HepG2 (cell line): ENCODE data around the gene KHNYN. TPM values are rescaled to one million over a fixed set of nuclear protein-coding genes. Genes with fewer than 3 reads are reported as not detected.

Experiments used
- ESRRA ChIP-seq: sonication (generic); formaldehyde crosslinking; IDR thresholded peaks from 2 replicates; pipeline ENCODE4 v1.5.1; 2020; ENCODE audit warnings: mild to moderate bottlenecking, low read depth, missing genetic modification reagents
- HDAC2 ChIP-seq: sonication (generic); formaldehyde crosslinking; IDR thresholded peaks from 2 replicates; pipeline ENCODE4 v1.4.0; 2020; ENCODE audit warnings: missing genetic modification reagents
- KLF15 ChIP-seq: sonication (generic); formaldehyde crosslinking; IDR thresholded peaks from 2 replicates; pipeline ENCODE4 v1.8.1; 2023; ENCODE audit warnings: borderline replicate concordance, mild to moderate bottlenecking, inconsistent platforms, missing genetic modification reagents, mixed read lengths
- MEIS2 ChIP-seq: sonication (generic); formaldehyde crosslinking; IDR thresholded peaks from 2 replicates; pipeline ENCODE4 v1.9.0; 2021; ENCODE audit warnings: mild to moderate bottlenecking, missing genetic modification reagents
- POLR2G ChIP-seq: fragments of 200-400 bp; formaldehyde crosslinking; IDR thresholded peaks from 2 replicates; pipeline ENCODE4 v1.6.1; 2018; ENCODE audit warnings: mild to moderate bottlenecking, low read depth, low read length, moderate library complexity
- SOX13 ChIP-seq, 3 experiments: fragments of 450-650 bp in 1 of 3; sonication (generic) in 1 of 3; formaldehyde crosslinking in 1 of 3; IDR thresholded peaks in 2 of 3; conservative IDR thresholded peaks in 1 of 3; 2 replicates each; pipeline versions ENCODE4 v1.5.0 to v1.6.1; 2016 to 2020; ENCODE audit warnings: antibody characterized with exemption in 1 of 3, mild to moderate bottlenecking in 1 of 3, missing compliant biosample characterization in 1 of 3, missing genetic modification reagents in 1 of 3, moderate library complexity in 1 of 3
- TARDBP ChIP-seq: sonication (generic); formaldehyde crosslinking; IDR thresholded peaks from 2 replicates; pipeline ENCODE4 v1.8.0; 2022; ENCODE audit warnings: mild to moderate bottlenecking, missing genetic modification reagents
- TSC22D2 ChIP-seq: sonication (generic); formaldehyde crosslinking; IDR thresholded peaks from 2 replicates; pipeline ENCODE4 v1.5.1; 2020; ENCODE audit warnings: missing genetic modification reagents, mild to moderate bottlenecking, borderline replicate concordance
- ZBTB3 ChIP-seq: sonication (generic); formaldehyde crosslinking; IDR thresholded peaks from 2 replicates; pipeline ENCODE4 v1.4.0; 2020; ENCODE audit warnings: low read depth, mild to moderate bottlenecking, moderate library complexity, missing genetic modification reagents, borderline replicate concordance
- ZFAT ChIP-seq: sonication (generic); formaldehyde crosslinking; conservative IDR thresholded peaks from 2 replicates; pipeline ENCODE4 v1.8.1; 2023; ENCODE audit warnings: missing genetic modification reagents, inconsistent platforms
- ZNF292 ChIP-seq: sonication (generic); formaldehyde crosslinking; IDR thresholded peaks from 2 replicates; pipeline ENCODE4 v1.8.1; 2022; ENCODE audit warnings: mild to moderate bottlenecking, low read depth, missing genetic modification reagents, borderline replicate concordance
- polyA plus RNA-seq, 8 experiments: library from polyadenylated mRNA; depleted of rRNA in 3 of 8; stranded (reverse) in 7 of 8; unstranded in 1 of 8; fragments of >200 nt; fragmentation: Illumina TruSeq in 4 of 8; extraction: Trizol in 4 of 8; gene quantifications; 2 replicates each; pipeline versions ENCODE4 v1.2.1 to v1.2.3, GENCODE V29; 2011 to 2016; ENCODE audit warnings: low read depth in 4 of 8, missing spikeins in 1 of 8, mixed read lengths in 1 of 8; ENCODE audit not compliant: insufficient read depth in 1 of 8
- total RNA-seq, 5 experiments: library from RNA; depleted of rRNA; stranded (reverse); fragments of >200 nt; fragmentation: Illumina TruSeq; extraction: Trizol; gene quantifications; 2 replicates each; pipeline ENCODE4 v1.2.3, GENCODE V29; 2016; ENCODE audit warnings: low read depth in 1 of 5
- TF ChIP-seq, protein P1 (sequence below): sonication (generic); formaldehyde crosslinking; IDR thresholded peaks from 2 replicates; pipeline ENCODE4; 2020; ENCODE audit warnings: missing genetic modification reagents, mild to moderate bottlenecking, borderline replicate concordance
- TF ChIP-seq, protein P2 (sequence below): IDR thresholded peaks from 2 replicates; pipeline ENCODE4 v1.6.1; 2016; ENCODE audit warnings: low read depth, missing genetic modification reagents, missing compliant biosample characterization
- TF ChIP-seq, protein P3 (sequence below): sonication (generic); formaldehyde crosslinking; conservative IDR thresholded peaks from 2 replicates; pipeline ENCODE4 v1.4.0; 2020; ENCODE audit warnings: missing genetic modification reagents

Gene KHNYN
- total and polyA plus RNA-seq, 2 of the 13 experiments (the other 11 are each of a cell fraction or from before 2014, with no cell fraction given) = 52.8 to 75.7 TPM

DNA sequence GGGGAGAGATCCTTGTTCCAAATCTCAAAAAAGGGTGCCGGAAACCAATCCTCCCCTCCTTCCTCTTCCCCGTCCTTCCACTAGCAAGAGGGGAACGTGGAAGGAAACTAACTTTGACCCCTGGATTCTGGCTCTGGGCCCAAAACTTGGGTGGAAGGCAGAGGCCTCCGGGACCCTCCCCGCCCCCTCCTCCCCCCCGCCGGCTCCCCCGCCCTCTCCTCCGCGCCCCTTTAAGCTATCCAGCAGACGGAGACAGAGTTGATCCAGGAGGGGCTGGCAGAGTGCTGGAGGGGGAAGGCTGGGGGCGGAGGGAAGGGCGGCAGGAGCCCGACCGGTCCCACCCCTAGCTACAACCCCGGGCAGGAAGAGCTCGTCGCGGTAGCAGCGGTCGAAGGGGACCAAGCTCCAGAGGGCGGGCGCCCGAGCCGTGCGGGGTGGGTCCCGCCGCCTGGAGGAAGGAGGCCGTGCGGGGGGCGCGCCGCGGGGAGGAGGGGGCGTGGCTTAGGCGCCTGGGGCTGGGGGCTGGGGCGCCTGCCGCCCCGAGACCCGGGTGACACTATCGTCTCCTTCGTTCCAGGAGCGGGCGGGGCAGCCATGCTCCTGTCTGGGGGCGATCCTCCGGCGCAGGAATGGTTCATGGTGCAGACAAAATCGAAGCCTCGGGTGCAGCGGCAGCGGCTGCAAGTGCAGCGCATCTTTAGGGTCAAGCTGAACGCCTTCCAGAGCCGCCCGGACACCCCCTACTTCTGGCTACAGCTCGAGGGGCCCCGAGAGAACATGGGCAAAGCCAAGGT lies 30.9 kb upstream of the KHNYN start, which contains the start of gene NYNRIN (continued):
- TF ChIP-seq, protein P1, sequence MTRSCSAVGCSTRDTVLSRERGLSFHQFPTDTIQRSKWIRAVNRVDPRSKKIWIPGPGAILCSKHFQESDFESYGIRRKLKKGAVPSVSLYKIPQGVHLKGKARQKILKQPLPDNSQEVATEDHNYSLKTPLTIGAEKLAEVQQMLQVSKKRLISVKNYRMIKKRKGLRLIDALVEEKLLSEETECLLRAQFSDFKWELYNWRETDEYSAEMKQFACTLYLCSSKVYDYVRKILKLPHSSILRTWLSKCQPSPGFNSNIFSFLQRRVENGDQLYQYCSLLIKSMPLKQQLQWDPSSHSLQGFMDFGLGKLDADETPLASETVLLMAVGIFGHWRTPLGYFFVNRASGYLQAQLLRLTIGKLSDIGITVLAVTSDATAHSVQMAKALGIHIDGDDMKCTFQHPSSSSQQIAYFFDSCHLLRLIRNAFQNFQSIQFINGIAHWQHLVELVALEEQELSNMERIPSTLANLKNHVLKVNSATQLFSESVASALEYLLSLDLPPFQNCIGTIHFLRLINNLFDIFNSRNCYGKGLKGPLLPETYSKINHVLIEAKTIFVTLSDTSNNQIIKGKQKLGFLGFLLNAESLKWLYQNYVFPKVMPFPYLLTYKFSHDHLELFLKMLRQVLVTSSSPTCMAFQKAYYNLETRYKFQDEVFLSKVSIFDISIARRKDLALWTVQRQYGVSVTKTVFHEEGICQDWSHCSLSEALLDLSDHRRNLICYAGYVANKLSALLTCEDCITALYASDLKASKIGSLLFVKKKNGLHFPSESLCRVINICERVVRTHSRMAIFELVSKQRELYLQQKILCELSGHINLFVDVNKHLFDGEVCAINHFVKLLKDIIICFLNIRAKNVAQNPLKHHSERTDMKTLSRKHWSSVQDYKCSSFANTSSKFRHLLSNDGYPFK = 0 out of 2 replicates have a peak, but pooled peaks have one; percentile 19
- TF ChIP-seq ZNF292 (CRISPR knock-in tag) (0 out of 2 replicates have a peak, but pooled peaks have one; percentile 31), SOX13 (IDR thresholded peaks at IDR 0.05) (no peak), SOX13 (CRISPR knock-in tag; conservative IDR thresholded peaks at IDR 0.05 in 1 of 2, IDR thresholded peaks at IDR 0.05 in 1 of 2) (no peak), ZBTB3 (no peak), ESRRA (CRISPR knock-in tag) (no peak), HDAC2 (CRISPR knock-in tag) (no peak; the same call in 1 of the 2 replicates), TARDBP (CRISPR knock-in tag) (no peak), TSC22D2 (CRISPR knock-in tag) (no peak), POLR2G (no peak), ZFAT (CRISPR knock-in tag) (no peak), MEIS2 (CRISPR knock-in tag) (peak; percentile 46; the same call in 1 of the 2 replicates), KLF15 (CRISPR knock-in tag) (no peak)
- TF ChIP-seq, protein P2, sequence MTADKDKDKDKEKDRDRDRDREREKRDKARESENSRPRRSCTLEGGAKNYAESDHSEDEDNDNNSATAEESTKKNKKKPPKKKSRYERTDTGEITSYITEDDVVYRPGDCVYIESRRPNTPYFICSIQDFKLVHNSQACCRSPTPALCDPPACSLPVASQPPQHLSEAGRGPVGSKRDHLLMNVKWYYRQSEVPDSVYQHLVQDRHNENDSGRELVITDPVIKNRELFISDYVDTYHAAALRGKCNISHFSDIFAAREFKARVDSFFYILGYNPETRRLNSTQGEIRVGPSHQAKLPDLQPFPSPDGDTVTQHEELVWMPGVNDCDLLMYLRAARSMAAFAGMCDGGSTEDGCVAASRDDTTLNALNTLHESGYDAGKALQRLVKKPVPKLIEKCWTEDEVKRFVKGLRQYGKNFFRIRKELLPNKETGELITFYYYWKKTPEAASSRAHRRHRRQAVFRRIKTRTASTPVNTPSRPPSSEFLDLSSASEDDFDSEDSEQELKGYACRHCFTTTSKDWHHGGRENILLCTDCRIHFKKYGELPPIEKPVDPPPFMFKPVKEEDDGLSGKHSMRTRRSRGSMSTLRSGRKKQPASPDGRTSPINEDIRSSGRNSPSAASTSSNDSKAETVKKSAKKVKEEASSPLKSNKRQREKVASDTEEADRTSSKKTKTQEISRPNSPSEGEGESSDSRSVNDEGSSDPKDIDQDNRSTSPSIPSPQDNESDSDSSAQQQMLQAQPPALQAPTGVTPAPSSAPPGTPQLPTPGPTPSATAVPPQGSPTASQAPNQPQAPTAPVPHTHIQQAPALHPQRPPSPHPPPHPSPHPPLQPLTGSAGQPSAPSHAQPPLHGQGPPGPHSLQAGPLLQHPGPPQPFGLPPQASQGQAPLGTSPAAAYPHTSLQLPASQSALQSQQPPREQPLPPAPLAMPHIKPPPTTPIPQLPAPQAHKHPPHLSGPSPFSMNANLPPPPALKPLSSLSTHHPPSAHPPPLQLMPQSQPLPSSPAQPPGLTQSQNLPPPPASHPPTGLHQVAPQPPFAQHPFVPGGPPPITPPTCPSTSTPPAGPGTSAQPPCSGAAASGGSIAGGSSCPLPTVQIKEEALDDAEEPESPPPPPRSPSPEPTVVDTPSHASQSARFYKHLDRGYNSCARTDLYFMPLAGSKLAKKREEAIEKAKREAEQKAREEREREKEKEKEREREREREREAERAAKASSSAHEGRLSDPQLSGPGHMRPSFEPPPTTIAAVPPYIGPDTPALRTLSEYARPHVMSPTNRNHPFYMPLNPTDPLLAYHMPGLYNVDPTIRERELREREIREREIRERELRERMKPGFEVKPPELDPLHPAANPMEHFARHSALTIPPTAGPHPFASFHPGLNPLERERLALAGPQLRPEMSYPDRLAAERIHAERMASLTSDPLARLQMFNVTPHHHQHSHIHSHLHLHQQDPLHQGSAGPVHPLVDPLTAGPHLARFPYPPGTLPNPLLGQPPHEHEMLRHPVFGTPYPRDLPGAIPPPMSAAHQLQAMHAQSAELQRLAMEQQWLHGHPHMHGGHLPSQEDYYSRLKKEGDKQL (CRISPR knock-in tag) = no peak
- TF ChIP-seq, protein P3, sequence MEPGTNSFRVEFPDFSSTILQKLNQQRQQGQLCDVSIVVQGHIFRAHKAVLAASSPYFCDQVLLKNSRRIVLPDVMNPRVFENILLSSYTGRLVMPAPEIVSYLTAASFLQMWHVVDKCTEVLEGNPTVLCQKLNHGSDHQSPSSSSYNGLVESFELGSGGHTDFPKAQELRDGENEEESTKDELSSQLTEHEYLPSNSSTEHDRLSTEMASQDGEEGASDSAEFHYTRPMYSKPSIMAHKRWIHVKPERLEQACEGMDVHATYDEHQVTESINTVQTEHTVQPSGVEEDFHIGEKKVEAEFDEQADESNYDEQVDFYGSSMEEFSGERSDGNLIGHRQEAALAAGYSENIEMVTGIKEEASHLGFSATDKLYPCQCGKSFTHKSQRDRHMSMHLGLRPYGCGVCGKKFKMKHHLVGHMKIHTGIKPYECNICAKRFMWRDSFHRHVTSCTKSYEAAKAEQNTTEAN (CRISPR knock-in tag) = no peak
